Natural killer cell (primary cell): ENCODE data around the gene STX7. TPM values are rescaled to one million over a fixed set of nuclear protein-coding genes. Genes with fewer than 3 reads are reported as not detected.

Experiments used
- ATAC-seq, 3 donors: fragments of 150-1000 bp in 2 of 3; fragments of 200-7000 bp in 1 of 3; cut with Tn5 transposase; 1 replicate in 1 of 3; 2 replicates in 2 of 3; pipeline ENCODE4 v1.10.0; 2021; ENCODE audit warnings: mild to moderate bottlenecking in 2 of 3, moderate library complexity in 2 of 3
- DNase-seq, 2 donors: peaks; one replicate each; pipeline versions ENCODE4 v3.0.0 to v3.0.0-alpha.2; 2013 to 2021; ENCODE audit warnings: mixed read lengths in 1 of 2
- H3K27ac ChIP-seq: one replicate; pipeline ENCODE4 v1.5.1; 2013; ENCODE audit warnings: mild to moderate bottlenecking, low read length
- H3K27me3 ChIP-seq: one replicate; pipeline ENCODE4 v1.6.1; 2013; ENCODE audit warnings: low read length; ENCODE audit not compliant: control insufficient read depth, insufficient read depth
- H3K36me3 ChIP-seq: one replicate; pipeline ENCODE4 v1.6.1; 2013; ENCODE audit warnings: low read length; ENCODE audit not compliant: control insufficient read depth, insufficient read depth
- H3K4me1 ChIP-seq: one replicate; pipeline ENCODE4 v1.6.1; 2013; ENCODE audit warnings: low read length; ENCODE audit not compliant: control insufficient read depth, insufficient read depth
- H3K4me3 ChIP-seq: one replicate; pipeline ENCODE4 v1.5.1; 2013; ENCODE audit warnings: low read length
- H3K9me3 ChIP-seq: one replicate; pipeline ENCODE4 v1.6.1; 2013; ENCODE audit warnings: low read length; ENCODE audit not compliant: control insufficient read depth, insufficient read depth
- H3K27ac Mint-ChIP-seq, 2 donors: one replicate each; pipeline ENCODE4 v1.8.0; 2022; ENCODE audit warnings: mild to moderate bottlenecking in 2 of 2, mixed read lengths in 2 of 2, moderate library complexity in 1 of 2
- H3K27me3 Mint-ChIP-seq, 2 donors: one replicate each; pipeline ENCODE4 v1.8.0; 2022; ENCODE audit warnings: low read depth in 2 of 2, mixed read lengths in 2 of 2
- H3K36me3 Mint-ChIP-seq: one replicate; pipeline ENCODE4 v1.8.0; 2022; ENCODE audit warnings: mixed read lengths
- H3K4me1 Mint-ChIP-seq, 2 donors: one replicate each; pipeline ENCODE4 v1.8.0; 2022; ENCODE audit warnings: mixed read lengths in 2 of 2
- H3K4me3 Mint-ChIP-seq: one replicate; pipeline ENCODE4 v1.8.0; 2022; ENCODE audit warnings: mild to moderate bottlenecking, moderate library complexity, mixed read lengths
- H3K9me3 Mint-ChIP-seq, 2 donors: one replicate each; pipeline ENCODE4 v1.8.0; 2022; ENCODE audit warnings: mixed read lengths in 2 of 2
- CTCF ChIP-seq: fragments of 200-600 bp; IDR thresholded peaks from one replicate; pipeline ENCODE4 v1.8.0; 2022; ENCODE audit warnings: antibody characterized with exemption
- WGBS: methylation state at CpG from one replicate; pipeline ENCODE4 v1.1.7; 2013; ENCODE audit warnings: missing lambda C conversion rate; ENCODE audit not compliant: insufficient coverage; 5-methylcytosine and 5-hydroxymethylcytosine counted together
- intact Hi-C: fragments of 100-400 bp; cut with micrococcal nuclease; formaldehyde crosslinking; loops from one replicate; pipeline ENCODE4 v1.14.2; 2022
- total RNA-seq, 4 donors: library from RNA; stranded (reverse); fragments of 120-200 nt in 1 of 4; gene quantifications; one replicate each; pipeline versions ENCODE4 v1.2.3 to v1.2.4, GENCODE V29; 2013 to 2022

The STX7 gene
- total RNA-seq, 3 donors from 2014 or later (not counting 1 experiment from before 2014, with no cell fraction given), result 37.3 to 49.9 (median 39.5) TPM

GRCh38 chr6:132530293-132530974 lies 17.5 kb upstream of the STX7 start:
- H3K4me3 Mint-ChIP-seq, result no peak overlapping the region
- 11% methylated on average over 7 of the region's 9 CpGs for WGBS
- peak; percentile 40 to 85 for DNase-seq
- Histone ChIP-seq H3K27me3 (peaks cover 2% of the 10 kb centered on the region), H3K27ac (no peak overlapping the region), H3K4me3 (no peak overlapping the region), H3K4me1 (peaks cover 2% of the 10 kb centered on the region), H3K36me3 (no peaks in the 10 kb centered on the region), H3K9me3 (no peaks in the 10 kb centered on the region)
- ATAC-seq, result peak; percentile 76 to 89 (median 84)
- peaks cover 14 to 18% of the 10 kb centered on the region in 2 donors for H3K27me3 Mint-ChIP-seq
- peak; percentile 93 for TF ChIP-seq CTCF
- H3K4me1 Mint-ChIP-seq, result no peaks in the 10 kb centered on the region
- no peak overlapping the region for H3K27ac Mint-ChIP-seq
- intact Hi-C loops, result loop anchor here (1.0 to 5.0 kb wide), 5 partner anchors 238 to 1386 kb away; partner anchors contain the start of gene SLC18B1
- H3K36me3 Mint-ChIP-seq, result peaks cover 7% of the 10 kb centered on the region
- H3K9me3 Mint-ChIP-seq, result peaks cover 0 to 3% of the 10 kb centered on the region in 2 donors

- ATAC-seq (no peak), DNase-seq (no peak)
- H3K4me1 Mint-ChIP-seq, result no peaks in the 10 kb centered on the region
- no peak overlapping the region for H3K4me3 Mint-ChIP-seq
- Histone ChIP-seq H3K27ac (no peak overlapping the region), H3K36me3 (no peaks in the 10 kb centered on the region), H3K4me1 (peaks cover 2% of the 10 kb centered on the region), H3K9me3 (no peaks in the 10 kb centered on the region), H3K4me3 (no peak overlapping the region), H3K27me3 (peaks cover 2% of the 10 kb centered on the region)
- 86% methylated on average over 5 of the region's 6 CpGs for WGBS
- no peak overlapping the region for H3K27ac Mint-ChIP-seq
- TF ChIP-seq CTCF, result no peak
- H3K27me3 Mint-ChIP-seq, result peaks cover 27 to 34% of the 10 kb centered on the region in 2 donors
- intact Hi-C loops, result no loop called here
- H3K9me3 Mint-ChIP-seq, result no peaks in the 10 kb centered on the region
- no peaks in the 10 kb centered on the region for H3K36me3 Mint-ChIP-seq
Measured at GRCh38 chr6:132527791-132528190, 14.9 kb upstream of the STX7 start.

- Mint-ChIP-seq H3K9me3 (no peaks in the 10 kb centered on the region), H3K27ac (no peak overlapping the region), H3K4me1 (no peaks in the 10 kb centered on the region), H3K27me3 (peaks cover 30 to 46% of the 10 kb centered on the region in 2 donors), H3K4me3 (no peak overlapping the region), H3K36me3 (no peaks in the 10 kb centered on the region)
- H3K27me3 ChIP-seq, result peaks cover 4% of the 10 kb centered on the region
- WGBS, result 73% methylated on average over 2 of the region's 2 CpGs
- H3K4me3 ChIP-seq, result no peak overlapping the region
- intact Hi-C loops, result no loop called here
- no peak for ATAC-seq
- H3K4me1 ChIP-seq, result peaks cover 2% of the 10 kb centered on the region
- H3K9me3 ChIP-seq, result no peaks in the 10 kb centered on the region
- no peak for TF ChIP-seq CTCF
- no peak for DNase-seq
- H3K27ac ChIP-seq, result no peak overlapping the region
- no peaks in the 10 kb centered on the region for H3K36me3 ChIP-seq
Measured at GRCh38 chr6:132526461-132526860, 13.5 kb upstream of the STX7 start.

GRCh38 chr6:132525866-132526265 lies 12.9 kb upstream of the STX7 start:
- H3K36me3 ChIP-seq, result no peaks in the 10 kb centered on the region
- no peak overlapping the region for H3K27ac ChIP-seq
- Mint-ChIP-seq H3K4me3 (no peak overlapping the region), H3K27ac (no peak overlapping the region), H3K36me3 (no peaks in the 10 kb centered on the region), H3K9me3 (no peaks in the 10 kb centered on the region), H3K4me1 (no peaks in the 10 kb centered on the region), H3K27me3 (peaks cover 31 to 48% of the 10 kb centered on the region in 2 donors)
- 72% methylated on average over 4 of the region's 4 CpGs for WGBS
- intact Hi-C loops, result no loop called here
- H3K9me3 ChIP-seq, result no peaks in the 10 kb centered on the region
- peaks cover 2% of the 10 kb centered on the region for H3K4me1 ChIP-seq
- no peak overlapping the region for H3K4me3 ChIP-seq
- TF ChIP-seq CTCF, result no peak
- ATAC-seq, result no peak
- no peak for DNase-seq
- H3K27me3 ChIP-seq, result peaks cover 4% of the 10 kb centered on the region
